Measurements from ENCODE around the gene SS18L1.

Gene SS18L1

DNA sequence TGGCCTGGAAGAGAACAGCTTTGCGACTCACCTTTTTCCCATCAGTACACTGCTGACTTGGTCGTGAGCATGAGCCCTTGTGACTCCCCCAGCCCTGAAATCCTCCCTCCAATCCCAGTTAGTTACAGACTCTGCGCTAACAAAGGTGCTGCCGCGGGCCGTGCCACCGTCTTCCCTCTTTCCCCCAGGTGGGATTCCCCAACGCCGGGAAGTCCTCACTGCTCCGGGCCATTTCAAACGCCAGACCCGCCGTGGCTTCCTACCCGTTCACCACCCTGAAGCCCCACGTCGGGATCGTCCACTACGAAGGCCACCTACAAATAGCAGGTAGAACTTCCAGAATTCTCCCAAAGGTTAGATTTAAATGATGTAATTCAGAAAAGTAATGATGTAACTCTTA is 55.4 kb downstream of the SS18L1 start:
- DNase-seq = no peak

- no peak for DNase-seq
Observed at GRCh38 chr20:62200491-62201172, 57.1 kb downstream of the SS18L1 start.

- DNase-seq = no peak
Observed at GRCh38 chr20:62201173-62202082, 57.9 kb downstream of the SS18L1 start.

DNA sequence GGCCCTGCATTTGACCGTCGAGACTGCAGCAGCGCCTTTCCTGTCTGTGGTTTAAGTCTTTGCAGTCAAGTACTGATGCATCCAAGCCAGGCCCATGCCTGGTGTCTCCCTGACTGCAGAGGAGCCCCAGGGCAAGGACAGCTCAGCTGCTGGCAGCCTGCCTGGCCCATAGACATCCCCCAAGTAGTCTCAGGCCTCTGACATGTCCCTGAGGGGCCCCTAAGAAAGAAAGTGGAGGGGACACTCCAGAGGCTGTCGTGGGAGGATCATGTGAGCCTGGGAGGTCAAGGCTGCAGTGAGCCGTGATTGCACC is 58.5 kb downstream of the SS18L1 start:
- DNase-seq = no peak

DNA sequence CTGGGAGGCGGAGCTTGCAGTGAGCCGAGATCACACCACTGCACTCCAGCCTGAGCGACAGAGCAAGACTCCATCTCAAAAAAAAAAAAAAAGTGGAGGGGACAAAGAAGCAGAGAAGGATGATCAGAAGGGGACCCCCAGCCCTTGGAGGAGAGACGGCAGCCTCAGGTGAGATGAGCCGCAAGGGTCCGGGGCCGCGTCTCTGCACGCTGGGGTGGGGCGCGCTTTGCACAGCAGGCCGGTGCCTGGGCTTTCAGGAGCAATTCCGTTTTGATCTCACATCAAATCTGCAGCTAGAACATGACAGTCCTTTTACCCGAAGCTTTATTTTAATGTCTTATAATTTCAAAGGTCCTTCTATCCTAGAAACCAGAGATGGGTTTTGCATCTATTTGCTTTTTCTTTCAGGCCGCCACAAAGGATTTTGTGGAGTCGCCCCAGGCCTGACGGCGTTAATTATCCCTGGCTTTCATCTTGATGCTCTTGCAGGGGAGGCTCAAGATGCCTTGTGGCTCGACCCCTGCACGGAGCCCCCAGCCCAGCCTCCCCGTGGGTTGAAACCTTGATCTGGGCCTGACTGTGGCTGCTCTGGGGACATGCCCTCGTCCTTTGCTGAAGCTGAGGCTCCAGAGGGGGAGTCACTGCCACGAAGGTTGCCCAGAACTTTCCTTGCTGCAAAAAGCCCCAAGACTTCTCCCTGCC is 59.3 kb downstream of the SS18L1 start:
- no peak for DNase-seq

DNA sequence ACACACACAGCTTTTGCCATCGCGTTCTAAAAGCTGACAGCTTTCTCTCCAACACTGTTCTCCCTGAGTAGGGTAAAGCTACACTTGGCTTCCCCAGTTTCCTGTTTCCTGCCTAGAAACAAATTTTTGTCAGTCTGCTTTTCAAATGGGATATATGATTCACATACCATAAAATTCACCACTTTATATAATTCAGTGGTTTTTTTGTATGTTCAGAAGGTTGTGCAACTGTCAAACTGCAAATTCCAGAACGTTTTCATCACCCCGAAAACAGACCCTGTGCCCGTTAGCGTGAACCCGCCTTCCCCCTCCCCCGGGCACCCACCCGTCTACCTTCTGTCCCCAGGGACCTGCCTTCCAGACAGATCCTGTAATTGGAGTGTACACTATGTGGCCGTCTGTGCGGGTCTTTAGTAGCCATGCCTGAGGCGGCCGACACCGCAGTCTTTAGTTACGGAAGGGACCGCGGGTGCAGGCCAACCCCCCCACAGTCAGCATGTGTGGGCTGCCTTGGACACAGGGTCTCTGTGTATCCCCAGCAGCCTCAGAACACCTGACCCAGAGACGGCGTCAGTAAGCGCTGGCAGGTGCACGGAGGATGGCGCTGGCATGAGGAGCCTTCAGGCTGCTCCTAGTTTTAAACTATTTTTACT is 59.9 kb downstream of the SS18L1 start:
- DNase-seq = no peak

- DNase-seq = no peak
Observed at GRCh38 chr20:62205618-62206387, 62.2 kb downstream of the SS18L1 start.

DNA sequence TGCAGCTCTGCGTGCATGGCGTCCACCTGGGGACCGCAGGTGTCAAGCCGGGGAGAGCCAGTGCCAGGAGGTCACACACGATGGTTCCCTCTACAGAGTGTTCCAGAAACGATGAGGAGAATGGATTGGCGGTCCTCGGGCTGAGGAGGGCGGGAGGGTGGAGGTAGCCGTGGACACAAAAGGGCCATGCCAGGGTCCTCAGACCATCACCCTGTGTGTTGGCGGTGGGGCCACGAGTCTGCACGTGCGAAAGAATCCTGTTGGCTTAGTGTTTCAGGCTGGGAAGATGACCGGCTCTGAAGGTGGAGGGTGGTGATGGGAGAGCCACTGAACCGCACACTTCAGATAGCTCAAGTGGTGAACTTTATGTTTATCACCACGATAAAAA is 62.8 kb downstream of the SS18L1 start:
- no peak for DNase-seq

DNA sequence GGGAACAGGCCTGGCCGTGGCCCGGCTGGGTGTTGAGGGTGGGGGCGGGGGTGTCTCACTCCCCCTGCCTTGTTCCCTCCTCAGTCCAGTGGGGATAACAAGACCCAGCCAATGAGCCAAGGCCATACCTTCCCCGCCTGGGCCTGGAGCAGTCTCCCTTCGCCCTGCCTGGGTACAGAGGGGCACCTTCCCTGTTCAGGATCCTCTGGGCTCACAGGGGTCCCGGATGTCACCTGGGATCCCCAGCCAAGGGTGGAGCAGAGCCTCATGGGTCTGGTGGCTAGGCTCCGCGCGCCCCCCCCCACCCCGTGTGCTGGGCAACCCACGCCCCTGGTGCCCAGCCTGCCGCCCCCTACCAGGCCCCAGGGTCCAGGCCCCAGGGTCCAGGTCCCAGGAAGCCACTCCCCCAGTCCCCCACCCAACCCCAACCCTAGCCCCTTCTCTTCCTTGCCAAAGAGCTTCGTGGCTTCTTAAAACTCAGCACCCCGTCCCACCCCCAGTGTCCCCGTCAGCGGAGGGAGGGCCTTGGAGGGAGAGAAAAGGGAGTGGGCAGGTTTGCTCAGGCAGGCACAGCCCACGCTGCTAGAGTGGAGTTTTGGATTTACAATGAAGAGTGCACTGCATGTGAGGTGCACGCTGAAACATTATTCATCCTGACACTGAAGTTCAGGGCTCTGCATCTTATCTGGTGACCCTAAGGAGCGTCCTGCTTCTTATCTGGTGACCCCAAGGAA is 64.7 kb downstream of the SS18L1 start:
- no peak for DNase-seq

GRCh38 chr20:62208795-62209755 is 65.5 kb downstream of the SS18L1 start:
- DNase-seq = peak in 1 of 2 experiments; percentile 46

- no peak for DNase-seq
Observed at GRCh38 chr20:62209850-62210495, 66.4 kb downstream of the SS18L1 start.

- DNase-seq = no peak
Observed at GRCh38 chr20:62210496-62210855, 66.9 kb downstream of the SS18L1 start.

- DNase-seq = no peak
Observed at GRCh38 chr20:62211216-62211615, 67.6 kb downstream of the SS18L1 start.

- no peak for DNase-seq
Observed at GRCh38 chr20:62211769-62212288, 68.3 kb downstream of the SS18L1 start.

GRCh38 chr20:62212299-62212698 is 68.7 kb downstream of the SS18L1 start:
- DNase-seq = no peak

- DNase-seq = no peak
Observed at GRCh38 chr20:62214067-62214466, 70.5 kb downstream of the SS18L1 start.

DNA sequence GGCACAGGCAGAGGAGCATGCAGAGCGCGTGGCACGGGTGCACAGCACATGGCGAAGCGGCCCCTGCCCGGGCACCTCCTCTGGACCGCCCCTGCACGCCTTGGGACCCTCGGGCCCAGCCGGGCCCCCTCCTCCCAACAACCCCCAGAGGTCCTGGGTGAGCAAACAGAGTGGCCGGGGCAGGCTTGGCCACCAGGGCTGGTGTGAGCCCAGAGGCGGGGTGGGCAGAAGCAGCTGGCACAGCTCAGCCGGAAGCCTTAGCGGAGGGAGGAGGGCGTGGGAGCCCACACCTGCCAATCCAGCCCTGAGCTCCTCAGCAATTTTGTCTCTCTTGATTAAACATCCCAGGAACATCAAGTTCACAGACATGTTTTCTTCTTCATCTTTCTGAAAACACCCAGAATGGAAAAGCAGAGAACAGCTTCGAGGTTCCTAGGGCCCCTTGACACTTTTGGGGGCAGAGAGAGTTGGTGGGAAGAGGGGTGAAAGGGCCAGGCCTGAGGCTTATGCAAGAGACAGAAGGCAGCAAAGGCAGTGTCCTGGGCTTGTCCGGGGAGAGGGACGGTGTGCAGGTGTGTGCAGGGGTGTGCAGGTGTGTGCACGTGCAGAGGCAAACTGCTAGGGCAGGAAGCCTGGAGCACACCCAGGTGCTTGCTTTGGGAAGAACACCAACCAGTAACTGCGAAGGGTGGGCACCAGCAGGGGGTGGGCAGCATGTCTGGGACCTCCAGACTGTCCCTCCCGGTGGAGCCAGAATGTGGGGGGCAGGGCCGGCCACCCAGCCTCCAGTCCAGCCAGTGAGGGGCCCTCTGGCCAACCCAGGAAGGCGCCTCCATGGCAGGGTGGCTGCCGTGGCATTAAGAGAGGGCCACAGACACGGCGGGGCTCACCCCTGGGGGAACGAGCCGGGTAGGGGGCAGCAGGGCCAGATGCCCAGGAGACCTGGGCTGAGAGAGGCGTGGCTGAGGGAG is 71.7 kb downstream of the SS18L1 start:
- DNase-seq = no peak

- DNase-seq = no peak
Observed at GRCh38 chr20:62215991-62216635, 72.5 kb downstream of the SS18L1 start.
